NOMO-1 treated with DMSO at 0.1 percent for 48 hours (cell line): Measurements from ENCODE around the gene MYOF.

ENCODE experiments used
- DNase-seq: peaks from one replicate; lab custom pipeline; 2025; ENCODE audit not compliant: unreplicated experiment; lab: John Stamatoyannopoulos, UW

The MYOF gene

DNA sequence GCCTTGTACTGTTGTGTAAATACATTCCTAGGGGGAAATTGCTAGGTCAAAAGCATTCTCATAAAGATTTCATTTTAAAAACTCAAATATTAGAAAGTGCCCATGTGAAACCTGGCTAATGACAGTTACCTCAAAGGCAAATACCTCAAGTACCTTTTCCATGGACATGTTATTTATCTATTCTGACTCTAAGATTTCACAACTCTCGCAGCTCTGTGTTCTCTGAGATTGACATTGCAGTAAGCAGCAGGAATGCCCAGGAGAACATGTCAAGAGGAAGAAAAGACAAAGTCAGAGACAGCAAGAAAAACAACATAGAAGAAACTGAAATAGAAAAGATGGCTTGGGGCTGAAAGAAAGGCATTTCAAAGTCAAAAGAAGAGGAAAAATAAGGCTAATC, 221.0 kb downstream of the MYOF start:
- no peak for DNase-seq

DNA sequence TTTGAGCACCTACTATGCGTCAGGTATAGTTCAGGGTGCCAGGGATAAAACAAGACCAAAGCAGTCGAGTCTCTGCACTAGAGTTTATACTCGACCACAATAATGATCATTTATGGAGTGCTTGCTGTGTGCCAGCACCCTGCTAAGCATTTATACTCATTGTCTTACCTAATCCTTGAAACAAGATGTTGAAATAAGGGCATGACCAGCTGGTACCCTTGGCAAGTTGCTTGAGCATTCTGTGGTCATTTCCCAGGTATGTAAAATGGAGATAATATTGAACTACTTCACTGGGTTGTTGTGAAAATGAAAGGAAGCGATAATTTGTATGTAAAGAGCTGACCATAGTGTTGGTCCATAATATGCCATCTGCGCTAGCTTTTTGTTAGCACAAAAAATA, 223.0 kb downstream of the MYOF start:
- DNase-seq = no peak
